Measurements from ENCODE around the gene ADAM22.
A peak's percentile ranks its signal among the peaks of the same experiment; 100 is the strongest.

DNA sequence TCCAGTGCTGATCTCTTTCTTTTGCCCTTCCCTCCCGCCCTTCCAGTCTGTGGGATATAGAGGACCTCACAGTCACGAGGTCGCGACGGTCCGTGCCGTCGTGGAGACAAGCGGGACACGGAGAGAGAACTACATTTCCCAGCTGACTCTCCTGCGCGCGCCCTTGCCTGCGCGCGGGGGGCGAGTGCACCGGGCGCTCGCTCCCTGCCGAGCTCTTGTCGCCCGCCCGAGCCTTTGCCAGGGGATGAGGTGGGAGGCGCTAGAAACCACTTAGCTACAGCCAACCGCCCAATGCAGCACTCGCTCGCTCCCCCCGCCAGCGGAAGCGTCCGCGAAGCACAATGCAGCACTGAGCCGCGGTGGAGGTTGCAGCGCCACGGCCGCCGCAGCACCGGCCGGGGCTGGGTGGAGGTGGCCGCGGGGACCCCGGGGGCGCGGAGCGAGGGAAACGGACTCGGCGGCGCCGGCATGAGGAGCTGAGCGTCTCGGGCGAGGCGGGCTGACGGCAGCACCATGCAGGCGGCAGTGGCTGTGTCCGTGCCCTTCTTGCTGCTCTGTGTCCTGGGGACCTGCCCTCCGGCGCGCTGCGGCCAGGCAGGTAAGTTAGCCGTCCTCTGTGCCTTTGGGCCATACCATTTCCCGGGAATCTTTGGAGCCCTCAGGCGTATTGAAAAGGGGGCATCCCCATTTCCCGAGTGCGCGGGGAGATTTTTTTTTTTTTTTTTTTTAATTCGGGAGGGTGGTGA, at the start of gene ADAM22:
- TF ChIP-seq, protein P1, sequence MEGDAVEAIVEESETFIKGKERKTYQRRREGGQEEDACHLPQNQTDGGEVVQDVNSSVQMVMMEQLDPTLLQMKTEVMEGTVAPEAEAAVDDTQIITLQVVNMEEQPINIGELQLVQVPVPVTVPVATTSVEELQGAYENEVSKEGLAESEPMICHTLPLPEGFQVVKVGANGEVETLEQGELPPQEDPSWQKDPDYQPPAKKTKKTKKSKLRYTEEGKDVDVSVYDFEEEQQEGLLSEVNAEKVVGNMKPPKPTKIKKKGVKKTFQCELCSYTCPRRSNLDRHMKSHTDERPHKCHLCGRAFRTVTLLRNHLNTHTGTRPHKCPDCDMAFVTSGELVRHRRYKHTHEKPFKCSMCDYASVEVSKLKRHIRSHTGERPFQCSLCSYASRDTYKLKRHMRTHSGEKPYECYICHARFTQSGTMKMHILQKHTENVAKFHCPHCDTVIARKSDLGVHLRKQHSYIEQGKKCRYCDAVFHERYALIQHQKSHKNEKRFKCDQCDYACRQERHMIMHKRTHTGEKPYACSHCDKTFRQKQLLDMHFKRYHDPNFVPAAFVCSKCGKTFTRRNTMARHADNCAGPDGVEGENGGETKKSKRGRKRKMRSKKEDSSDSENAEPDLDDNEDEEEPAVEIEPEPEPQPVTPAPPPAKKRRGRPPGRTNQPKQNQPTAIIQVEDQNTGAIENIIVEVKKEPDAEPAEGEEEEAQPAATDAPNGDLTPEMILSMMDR (IDR thresholded peaks at IDR 0.05 in 2 of 3, conservative IDR thresholded peaks at IDR 0.05 in 1 of 3; ENCODE audit: borderline replicate concordance in 1 of 3, insufficient read depth in 1 of 3, low read depth in 2 of 3, low read length in 2 of 3), result no peak
- TF ChIP-seq RAD21 (IDR thresholded peaks at IDR 0.05; ENCODE audit: low read depth) (no peak; the same call in 1 of the 2 replicates), POLR2AphosphoS5 (IDR thresholded peaks at IDR 0.05; ENCODE audit: low read depth, low read length) (peak; percentile 95), POLR2A (IDR thresholded peaks at IDR 0.05; ENCODE audit: borderline replicate concordance, extremely low read depth, insufficient read depth, insufficient read length) (peak; percentile 62), EZH2 (IDR thresholded peaks at IDR 0.05) (no peak), YY1 (IDR thresholded peaks at IDR 0.05; ENCODE audit: extremely low read depth, insufficient replicate concordance, low read depth, low read length) (peak; percentile 73)
